HepG2 (cell line): ENCODE results near the gene NIP7. TPM values are rescaled to one million over a fixed set of nuclear protein-coding genes. Genes with fewer than 3 reads are reported as not detected.

Source experiments
- ATF7 ChIP-seq, 2 experiments: fragments of 450-650 bp in 1 of 2; sonication (generic) in 1 of 2; formaldehyde crosslinking in 1 of 2; IDR thresholded peaks; 2 replicates each; pipeline versions ENCODE4 v1.4.0 to v1.6.1; 2016 to 2020; ENCODE audit warnings: antibody characterized with exemption in 1 of 2, mild to moderate bottlenecking in 1 of 2, missing genetic modification reagents in 1 of 2
- CHD2 ChIP-seq: IDR thresholded peaks from 2 replicates; pipeline ENCODE4 v1.6.1; 2011; ENCODE audit warnings: low read depth, low read length, improper control_type of control experiment
- DZIP1 ChIP-seq: sonication (generic); formaldehyde crosslinking; IDR thresholded peaks from 2 replicates; pipeline ENCODE4 v1.5.0; 2020; ENCODE audit warnings: mild to moderate bottlenecking, missing genetic modification reagents
- HDAC1 ChIP-seq: sonication (generic); formaldehyde crosslinking; IDR thresholded peaks from 2 replicates; pipeline ENCODE4 v1.5.1; 2020; ENCODE audit warnings: mild to moderate bottlenecking, missing genetic modification reagents
- HDAC2 ChIP-seq: sonication (generic); formaldehyde crosslinking; IDR thresholded peaks from 2 replicates; pipeline ENCODE4 v1.4.0; 2020; ENCODE audit warnings: missing genetic modification reagents
- IRF9 ChIP-seq: sonication (generic); formaldehyde crosslinking; IDR thresholded peaks from 2 replicates; pipeline ENCODE4 v1.8.0; 2022; ENCODE audit warnings: missing genetic modification reagents, mild to moderate bottlenecking, borderline replicate concordance
- KLF12 ChIP-seq: sonication (generic); formaldehyde crosslinking; IDR thresholded peaks from 2 replicates; pipeline ENCODE4 v1.4.0; 2020; ENCODE audit warnings: missing genetic modification reagents, borderline replicate concordance
- MIER3 ChIP-seq: IDR thresholded peaks from 2 replicates; pipeline ENCODE4 v1.6.1; 2016; ENCODE audit warnings: missing compliant biosample characterization, borderline replicate concordance
- NFE2 ChIP-seq: sonication (generic); formaldehyde crosslinking; IDR thresholded peaks from 2 replicates; pipeline ENCODE4 v1.4.0; 2020; ENCODE audit warnings: missing genetic modification reagents
- NR0B2 ChIP-seq: sonication (generic); formaldehyde crosslinking; IDR thresholded peaks from 2 replicates; pipeline ENCODE4 v1.4.0; 2020; ENCODE audit warnings: mild to moderate bottlenecking, missing genetic modification reagents
- PLSCR1 ChIP-seq: sonication (generic); formaldehyde crosslinking; IDR thresholded peaks from 2 replicates; pipeline ENCODE4 v1.5.0; 2020; ENCODE audit warnings: missing genetic modification reagents, mild to moderate bottlenecking, borderline replicate concordance
- PRDM4 ChIP-seq: sonication (generic); formaldehyde crosslinking; IDR thresholded peaks from 2 replicates; pipeline ENCODE4 v1.9.0; 2021; ENCODE audit warnings: missing genetic modification reagents, borderline replicate concordance
- SAP130 ChIP-seq: IDR thresholded peaks from 2 replicates; pipeline ENCODE4 v1.6.1; 2016; ENCODE audit warnings: low read depth
- SMAD9 ChIP-seq: sonication (generic); formaldehyde crosslinking; IDR thresholded peaks from 2 replicates; pipeline ENCODE4 v1.5.1; 2020; ENCODE audit warnings: mild to moderate bottlenecking, missing genetic modification reagents
- SNAPC2 ChIP-seq: sonication (generic); formaldehyde crosslinking; IDR thresholded peaks from 2 replicates; pipeline ENCODE4 v1.8.1; 2022; ENCODE audit warnings: mild to moderate bottlenecking, missing genetic modification reagents
- ZNF275 ChIP-seq: sonication (generic); formaldehyde crosslinking; IDR thresholded peaks from 2 replicates; pipeline ENCODE4 v1.8.0; 2022; ENCODE audit warnings: missing genetic modification reagents, mild to moderate bottlenecking, inconsistent platforms, borderline replicate concordance
- ZNF558 ChIP-seq: sonication (generic); formaldehyde crosslinking; IDR thresholded peaks from 2 replicates; pipeline ENCODE4 v1.9.0; 2022; ENCODE audit warnings: mild to moderate bottlenecking, missing genetic modification reagents, borderline replicate concordance
- ZNF703 ChIP-seq: sonication (generic); formaldehyde crosslinking; IDR thresholded peaks from 2 replicates; pipeline ENCODE4 v1.5.1; 2020; ENCODE audit warnings: missing genetic modification reagents, mild to moderate bottlenecking, moderate library complexity, borderline replicate concordance
- ZZZ3 ChIP-seq: sonication (generic); formaldehyde crosslinking; IDR thresholded peaks from 2 replicates; pipeline ENCODE4 v1.4.0; 2020; ENCODE audit warnings: missing genetic modification reagents, mild to moderate bottlenecking, borderline replicate concordance
- polyA plus RNA-seq, 8 experiments: library from polyadenylated mRNA; depleted of rRNA in 3 of 8; stranded (reverse) in 7 of 8; unstranded in 1 of 8; fragments of >200 nt; fragmentation: Illumina TruSeq in 4 of 8; extraction: Trizol in 4 of 8; gene quantifications; 2 replicates each; pipeline versions ENCODE4 v1.2.1 to v1.2.3, GENCODE V29; 2011 to 2016; ENCODE audit warnings: low read depth in 4 of 8, missing spikeins in 1 of 8, mixed read lengths in 1 of 8; ENCODE audit not compliant: insufficient read depth in 1 of 8
- total RNA-seq, 5 experiments: library from RNA; depleted of rRNA; stranded (reverse); fragments of >200 nt; fragmentation: Illumina TruSeq; extraction: Trizol; gene quantifications; 2 replicates each; pipeline ENCODE4 v1.2.3, GENCODE V29; 2016; ENCODE audit warnings: low read depth in 1 of 5

NIP7 gene
- total and polyA plus RNA-seq, 2 of the 13 experiments (the other 11 are each of a cell fraction or from before 2014, with no cell fraction given) = 15.3 to 114 TPM

GRCh38 chr16:69339289-69340094 is at the start of gene NIP7, which contains the start of gene COG8 (continued):
- TF ChIP-seq HDAC1 (CRISPR knock-in tag) = peak; percentile 96
- TF ChIP-seq NR0B2 (CRISPR knock-in tag) = peak; percentile 92
- no peak; the same call in none of the 2 replicates for TF ChIP-seq DZIP1 (CRISPR knock-in tag)
- no peak; the same call in 1 of the 2 replicates for TF ChIP-seq ZZZ3 (CRISPR knock-in tag)
- TF ChIP-seq SNAPC2 = peak; percentile 86
- no peak for TF ChIP-seq ZNF703
- TF ChIP-seq ZNF558 = peak; percentile 66; the same call in 1 of the 2 replicates
- TF ChIP-seq CHD2 = no peak
- no peak for TF ChIP-seq NFE2 (CRISPR knock-in tag)
- TF ChIP-seq IRF9 (CRISPR knock-in tag) = peak; percentile 51; the same call in 1 of the 2 replicates
- peak; percentile 77 for TF ChIP-seq HDAC2 (CRISPR knock-in tag)
- no peak for TF ChIP-seq SMAD9
- no peak for TF ChIP-seq PLSCR1
- TF ChIP-seq ZNF275 (CRISPR knock-in tag) = peak; percentile 87
- no peak for TF ChIP-seq PRDM4
- peak; percentile 70 for TF ChIP-seq MIER3 (CRISPR knock-in tag)
- TF ChIP-seq ATF7 (IDR thresholded peaks at IDR 0.05) = no peak
- TF ChIP-seq ATF7 (CRISPR knock-in tag; IDR thresholded peaks at IDR 0.05) = peak; percentile 66
- 0 out of 2 replicates have a peak, but pooled peaks have one; percentile 63 for TF ChIP-seq KLF12 (CRISPR knock-in tag)
- TF ChIP-seq SAP130 (CRISPR knock-in tag) = peak; percentile 99
